HL-60 (cell line): ENCODE results near the gene LAMC3.

Experiments used
- POLR2AphosphoS5 ChIP-seq: IDR thresholded peaks from 2 replicates; pipeline ENCODE4 v1.6.1; 2012; ENCODE audit warnings: low read depth
- TF ChIP-seq, protein P1 (sequence below): IDR thresholded peaks from one replicate; pipeline ENCODE4 v1.5.1; 2011; ENCODE audit warnings: low read length, control low read depth, inconsistent platforms; ENCODE audit not compliant: insufficient read depth

DNA sequence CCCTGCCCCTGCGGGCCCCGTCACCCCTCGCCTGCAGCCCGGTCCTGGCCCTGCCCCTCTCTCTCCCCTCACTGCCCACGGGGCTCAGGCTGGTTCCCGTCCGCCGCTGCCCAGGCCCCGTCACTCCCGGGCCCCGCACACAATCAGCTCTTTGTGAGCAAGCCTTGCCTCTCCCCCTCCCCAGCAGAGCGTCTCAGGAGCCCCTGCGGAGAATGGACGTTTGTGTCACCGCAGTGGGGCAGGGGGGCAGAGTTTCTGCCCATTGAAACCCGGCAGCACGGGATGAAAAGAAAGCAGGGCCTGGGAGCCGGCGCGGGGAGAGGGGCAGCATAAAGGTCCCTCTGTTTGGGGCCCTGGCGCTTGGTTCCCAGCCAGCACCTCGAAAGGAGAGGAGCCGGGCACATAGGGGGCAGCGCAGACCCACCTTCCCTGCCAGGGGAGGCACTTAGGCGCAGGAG is 102.9 kb downstream of the LAMC3 start:
- TF ChIP-seq, protein P1, sequence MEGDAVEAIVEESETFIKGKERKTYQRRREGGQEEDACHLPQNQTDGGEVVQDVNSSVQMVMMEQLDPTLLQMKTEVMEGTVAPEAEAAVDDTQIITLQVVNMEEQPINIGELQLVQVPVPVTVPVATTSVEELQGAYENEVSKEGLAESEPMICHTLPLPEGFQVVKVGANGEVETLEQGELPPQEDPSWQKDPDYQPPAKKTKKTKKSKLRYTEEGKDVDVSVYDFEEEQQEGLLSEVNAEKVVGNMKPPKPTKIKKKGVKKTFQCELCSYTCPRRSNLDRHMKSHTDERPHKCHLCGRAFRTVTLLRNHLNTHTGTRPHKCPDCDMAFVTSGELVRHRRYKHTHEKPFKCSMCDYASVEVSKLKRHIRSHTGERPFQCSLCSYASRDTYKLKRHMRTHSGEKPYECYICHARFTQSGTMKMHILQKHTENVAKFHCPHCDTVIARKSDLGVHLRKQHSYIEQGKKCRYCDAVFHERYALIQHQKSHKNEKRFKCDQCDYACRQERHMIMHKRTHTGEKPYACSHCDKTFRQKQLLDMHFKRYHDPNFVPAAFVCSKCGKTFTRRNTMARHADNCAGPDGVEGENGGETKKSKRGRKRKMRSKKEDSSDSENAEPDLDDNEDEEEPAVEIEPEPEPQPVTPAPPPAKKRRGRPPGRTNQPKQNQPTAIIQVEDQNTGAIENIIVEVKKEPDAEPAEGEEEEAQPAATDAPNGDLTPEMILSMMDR = no peak
- TF ChIP-seq POLR2AphosphoS5 = no peak
